Body of pancreas (tissue), 4 donors: Measurements from ENCODE around the gene PGM1.

Source experiments
- CTCF ChIP-seq, 7 experiments: fragments of 450-650 bp in 4 of 7; fragments of 200-600 bp in 3 of 7; sonication (generic) in 3 of 7; IDR thresholded peaks; one replicate each; pipeline ENCODE4 v1.5.1; 2016 to 2019; ENCODE audit warnings: antibody characterized with exemption in 7 of 7
- POLR2A ChIP-seq, 3 donors: fragments of 450-650 bp; IDR thresholded peaks; one replicate each; pipeline ENCODE4 v1.6.1; 2016; ENCODE audit warnings: antibody characterized with exemption in 3 of 3, mild to moderate bottlenecking in 2 of 3

GRCh38 chr1:63651161-63651701 lies 58.0 kb downstream of the PGM1 start:
- TF ChIP-seq CTCF (IDR thresholded peaks at IDR 0.05) (no peak), POLR2A (IDR thresholded peaks at IDR 0.05) (no peak)
